GM18519 (cell line): ENCODE data around the gene IFITM2.

Experiments
- ATAC-seq: cut with Tn5 transposase; IDR thresholded peaks from one replicate; pipeline ENCODE4 v1.9.1; 2021; ENCODE audit warnings: mild to moderate bottlenecking, moderate library complexity; ENCODE audit not compliant: unreplicated experiment, low FRiP score

The IFITM2 gene

GRCh38 chr11:358129-358800 lies 50.6 kb downstream of the IFITM2 start:
- ATAC-seq, result no peak
